Osteoblast (primary cell): ENCODE data around the gene ANKS1B. TPM values are rescaled to one million over a fixed set of nuclear protein-coding genes. Genes with fewer than 3 reads are reported as not detected.
A peak's percentile ranks its signal among the peaks of the same experiment; 100 is the strongest.

ENCODE experiments used
- DNase-seq: peaks from one replicate; pipeline ENCODE4 v3.0.0; 2011; ENCODE audit warnings: low spot score, mixed read lengths; ENCODE audit not compliant: insufficient read length; ENCODE audit errors: missing footprints
- H2AFZ ChIP-seq: 2 replicates; pipeline ENCODE4 v1.6.0; 2011; ENCODE audit warnings: mild to moderate bottlenecking, low read length
- H3K27ac ChIP-seq: 2 replicates; pipeline ENCODE4 v1.5.1; 2011; ENCODE audit warnings: mild to moderate bottlenecking, low read depth, low read length, moderate library complexity
- H3K27me3 ChIP-seq: 2 replicates; pipeline ENCODE4 v1.6.0; 2012; ENCODE audit warnings: mild to moderate bottlenecking, control low read depth, inconsistent platforms, low read length, moderate library complexity; ENCODE audit not compliant: insufficient read depth
- H3K36me3 ChIP-seq: 2 replicates; pipeline ENCODE4 v1.5.1; 2011; ENCODE audit warnings: mild to moderate bottlenecking, low read length, control low read depth, moderate library complexity; ENCODE audit not compliant: insufficient read depth
- H3K4me1 ChIP-seq: 2 replicates; pipeline ENCODE4 v1.5.1; 2011; ENCODE audit warnings: mild to moderate bottlenecking, low read length, control low read depth, moderate library complexity; ENCODE audit not compliant: insufficient read depth
- H3K4me2 ChIP-seq: 2 replicates; pipeline ENCODE4 v1.6.0; 2011; ENCODE audit warnings: mild to moderate bottlenecking, low read length; ENCODE audit not compliant: insufficient read depth
- H3K4me3 ChIP-seq: fragments of 200-600 bp; sonication (generic); 3 replicates; pipeline ENCODE4 v1.5.1; 2012; ENCODE audit warnings: mild to moderate bottlenecking, low read length, inconsistent platforms; ENCODE audit not compliant: insufficient read depth
- H3K79me2 ChIP-seq: 2 replicates; pipeline ENCODE4 v1.6.0; 2012; ENCODE audit warnings: mild to moderate bottlenecking, low read length, control low read depth, inconsistent platforms; ENCODE audit not compliant: insufficient read depth
- H3K9me3 ChIP-seq: 2 replicates; pipeline ENCODE4 v1.5.1; 2011; ENCODE audit warnings: low read depth, low read length, control low read depth
- H4K20me1 ChIP-seq: 2 replicates; pipeline ENCODE4 v1.6.0; 2012; ENCODE audit warnings: mild to moderate bottlenecking, low read length, control low read depth; ENCODE audit not compliant: insufficient read depth
- CTCF ChIP-seq: IDR thresholded peaks from 2 replicates; pipeline ENCODE4 v1.5.1; 2011; ENCODE audit warnings: mild to moderate bottlenecking, low read depth, low read length, moderate library complexity; ENCODE audit errors: extremely low read depth
- total RNA-seq: library from RNA; depleted of rRNA; stranded (reverse); fragments of >200 nt; gene quantifications from 2 replicates; pipeline ENCODE4 v1.2.3, GENCODE V29; 2012

The ANKS1B gene
- total RNA-seq, 1 donor: 2.2 TPM

- Histone ChIP-seq H4K20me1 (no peaks in the 10 kb centered on the region), H3K4me2 (no peak overlapping the region), H3K4me3 (no peak overlapping the region), H3K27ac (no peak overlapping the region), H3K4me1 (no peaks in the 10 kb centered on the region), H3K27me3 (no peaks in the 10 kb centered on the region), H3K9me3 (no peaks in the 10 kb centered on the region), H3K36me3 (no peaks in the 10 kb centered on the region), H3K79me2 (no peaks in the 10 kb centered on the region), H2AFZ (no peak overlapping the region)
- TF ChIP-seq CTCF: no peak
- no peak for DNase-seq
Observed at GRCh38 chr12:99049774-99050173, 935.0 kb downstream of the ANKS1B start.

- no peaks in the 10 kb centered on the region for H4K20me1 ChIP-seq
- no peak overlapping the region for H3K4me2 ChIP-seq
- no peak overlapping the region for H2AFZ ChIP-seq
- no peak overlapping the region for H3K27ac ChIP-seq
- H3K4me1 ChIP-seq: no peaks in the 10 kb centered on the region
- H3K79me2 ChIP-seq: no peaks in the 10 kb centered on the region
- no peaks in the 10 kb centered on the region for H3K27me3 ChIP-seq
- DNase-seq: no peak
- no peak for TF ChIP-seq CTCF
- H3K36me3 ChIP-seq: no peaks in the 10 kb centered on the region
- no peak overlapping the region for H3K4me3 ChIP-seq
- H3K9me3 ChIP-seq: no peaks in the 10 kb centered on the region
Observed at GRCh38 chr12:99045158-99045557, 939.6 kb downstream of the ANKS1B start.

- DNase-seq: no peak
- Histone ChIP-seq H3K36me3 (no peaks in the 10 kb centered on the region), H3K79me2 (no peaks in the 10 kb centered on the region), H3K4me3 (no peak overlapping the region), H4K20me1 (no peaks in the 10 kb centered on the region), H3K27ac (no peak overlapping the region), H3K4me1 (no peaks in the 10 kb centered on the region), H3K27me3 (no peaks in the 10 kb centered on the region), H3K9me3 (no peaks in the 10 kb centered on the region), H3K4me2 (no peak overlapping the region), H2AFZ (no peak overlapping the region)
- peak; percentile 91 for TF ChIP-seq CTCF
Observed at GRCh38 chr12:99043319-99043914, 941.3 kb downstream of the ANKS1B start.

GRCh38 chr12:99042226-99042625 lies 942.5 kb downstream of the ANKS1B start:
- Histone ChIP-seq H3K36me3 (no peaks in the 10 kb centered on the region), H3K27ac (no peak overlapping the region), H3K27me3 (no peaks in the 10 kb centered on the region), H3K4me3 (no peak overlapping the region), H3K4me1 (no peaks in the 10 kb centered on the region), H4K20me1 (no peaks in the 10 kb centered on the region), H3K9me3 (no peaks in the 10 kb centered on the region), H3K4me2 (no peak overlapping the region), H3K79me2 (no peaks in the 10 kb centered on the region), H2AFZ (no peak overlapping the region)
- no peak for TF ChIP-seq CTCF
- DNase-seq: no peak
